Measurements from ENCODE around the gene MARCHF9. TPM values are rescaled to one million over a fixed set of nuclear protein-coding genes. Genes with fewer than 3 reads are reported as not detected.
A peak's percentile ranks its signal among the peaks of the same experiment; 100 is the strongest.

Gene MARCHF9
- polyA plus RNA-seq, 1 of the 3 experiments (the other 2 are of a cell fraction), result 24.2 TPM

GRCh38 chr12:57755194-57755453 is 221 bp downstream of the MARCHF9 start:
- peaks cover 12 to 24% of the 10 kb centered on the region in 2 experiments for H3K36me3 ChIP-seq (replicated peaks in 1 of 2; ENCODE audit: control insufficient read depth in 1 of 2, insufficient read depth in 2 of 2, low read length in 1 of 2)
- DNase-seq, result no peak
- no peaks in the 10 kb centered on the region for H3K9me2 ChIP-seq
- ChIA-PET CTCF (interaction anchor here (1.4 kb wide), 1 partner anchor 10 kb away, joined by 5 read pairs; no protein-coding TSS in a partner anchor), POLR2A (no interaction called here)
- TF ChIP-seq SMC3 (IDR thresholded peaks at IDR 0.05; ENCODE audit: low read depth, low read length) (no peak), PBX3 (IDR thresholded peaks at IDR 0.05) (no peak), POLR2AphosphoS5 (IDR thresholded peaks at IDR 0.05; ENCODE audit: low read depth, low read length) (no peak), GATA2 (CRISPR knock-in tag; IDR thresholded peaks at IDR 0.05) (no peak), MAX (IDR thresholded peaks at IDR 0.05; ENCODE audit: low read depth) (no peak), RXRA (IDR thresholded peaks at IDR 0.05; ENCODE audit: borderline replicate concordance, low read depth) (no peak), FOSL2 (IDR thresholded peaks at IDR 0.05; ENCODE audit: borderline replicate concordance, low read depth) (no peak), TCF12 (IDR thresholded peaks at IDR 0.05) (no peak), FOXJ3 (CRISPR knock-in tag; IDR thresholded peaks at IDR 0.05) (no peak), MXI1 (IDR thresholded peaks at IDR 0.05; ENCODE audit: low read depth, low read length) (no peak), YY1 (IDR thresholded peaks at IDR 0.05; ENCODE audit: low read depth) (no peak), IRF3 (IDR thresholded peaks at IDR 0.05; ENCODE audit: low read depth, low read length) (no peak), SIN3A (IDR thresholded peaks at IDR 0.05; ENCODE audit: borderline replicate concordance, low read depth, low read length) (no peak), JUND (IDR thresholded peaks at IDR 0.05) (no peak), RFX5 (IDR thresholded peaks at IDR 0.05; ENCODE audit: low read length) (no peak), ELF1 (IDR thresholded peaks at IDR 0.05) (no peak)
- H3K79me2 ChIP-seq (ENCODE audit: insufficient read depth), result peaks cover 20% of the 10 kb centered on the region
- H3K4me2 ChIP-seq, result peak overlapping the region; percentile 97; the same call in 1 of the 2 replicates
- peaks cover 8 to 37% of the 10 kb centered on the region in 2 experiments for H3K4me1 ChIP-seq (ENCODE audit: control insufficient read depth in 1 of 2, insufficient read depth in 2 of 2, low read depth in 1 of 2, low read length in 1 of 2)
- H2AFZ ChIP-seq (ENCODE audit: low read depth), result no peak overlapping the region
- H3K27me3 ChIP-seq (ENCODE audit: insufficient read depth), result no peaks in the 10 kb centered on the region
- peak overlapping the region in 1 of 2 experiments; percentile 50; a peak in 1 of 4 replicates for H3K27ac ChIP-seq (ENCODE audit: low read depth in 2 of 2, low read length in 1 of 2)
- H3K4me3 ChIP-seq (ENCODE audit: low read depth in 2 of 2, low read length in 1 of 2), result peak overlapping the region; percentile 73 to 79; a peak in 3 of 4 replicates
- peaks cover 7% of the 10 kb centered on the region for H4K20me1 ChIP-seq (ENCODE audit: insufficient read depth)
- H3K9ac ChIP-seq, result no peak overlapping the region
- H3K9me3 ChIP-seq, result no peaks in the 10 kb centered on the region
- WGBS (ENCODE audit: low lambda C conversion rate), result no CpG with 5 or more reads among the region's 34 CpGs
- peaks cover 23% of the 10 kb centered on the region for H3F3A ChIP-seq (replicated peaks; ENCODE audit: insufficient read depth)

Measured in SK-N-SH (cell line).